ENCODE results near the gene TRIM72. TPM values are rescaled to one million over a fixed set of nuclear protein-coding genes. Genes with fewer than 3 reads are reported as not detected.

The TRIM72 gene
- polyA plus RNA-seq, 1 donor (not counting 4 experiments of a cell fraction or from before 2014, with no cell fraction given): not detected

- no peak for FAIRE-seq
- H3K4me3 ChIP-seq (ENCODE audit: control insufficient read depth in 2 of 3, extremely low read depth in 1 of 3, insufficient read depth in 2 of 3, low read depth in 1 of 3, low read length in 3 of 3): no peak overlapping the region
- peaks cover under 1% of the 10 kb centered on the region for H3K27me3 ChIP-seq (ENCODE audit: control insufficient read depth, extremely low read depth, insufficient read depth, low read length)
These were observed 9.1 kb downstream of the TRIM72 start for GRCh38 chr16:31223044-31223443.

GRCh38 chr16:31224092-31224955 is 10.4 kb downstream of the TRIM72 start:
- Histone ChIP-seq H3K36me3 (ENCODE audit: control insufficient read depth in 2 of 2, extremely low read depth in 1 of 2, insufficient read depth in 2 of 2, low read length in 2 of 2) (no peaks in the 10 kb centered on the region), H3K27me3 (ENCODE audit: control insufficient read depth, extremely low read depth, insufficient read depth, low read length) (no peaks in the 10 kb centered on the region), H3K9ac (ENCODE audit: control insufficient read depth, extremely low read depth, insufficient read depth, low read length) (no peak overlapping the region), H3K27ac (ENCODE audit: control insufficient read depth, insufficient read depth, low read length) (no peak overlapping the region), H4K20me1 (ENCODE audit: control insufficient read depth, extremely low read depth, insufficient read depth, low read length) (no peaks in the 10 kb centered on the region), H3K4me2 (ENCODE audit: control insufficient read depth, extremely low read depth, insufficient read depth, low read depth, low read length) (no peak overlapping the region), H3K4me1 (ENCODE audit: control insufficient read depth, extremely low read depth, insufficient read depth, low read length) (no peaks in the 10 kb centered on the region), H2AFZ (ENCODE audit: control insufficient read depth, low read length) (no peak overlapping the region), H3K79me2 (ENCODE audit: control insufficient read depth, insufficient read depth, low read length) (no peaks in the 10 kb centered on the region), H3K9me3 (ENCODE audit: control insufficient read depth, low read depth, low read length) (no peaks in the 10 kb centered on the region), H3K9me1 (ENCODE audit: control insufficient read depth, extremely low read depth, insufficient read depth, low read length) (no peaks in the 10 kb centered on the region), H3K4me3 (ENCODE audit: control insufficient read depth in 2 of 3, extremely low read depth in 1 of 3, insufficient read depth in 2 of 3, low read depth in 1 of 3, low read length in 3 of 3) (no peak overlapping the region)
- TF ChIP-seq EZH2 (IDR thresholded peaks at IDR 0.05; ENCODE audit: low read length) (no peak), CTCF (optimal IDR thresholded peaks at IDR 0.05 in 1 of 3, IDR thresholded peaks at IDR 0.05 in 1 of 3, conservative IDR thresholded peaks at IDR 0.05 in 1 of 3; ENCODE audit: extremely low read depth in 1 of 3, insufficient read depth in 2 of 3, low read length in 3 of 3) (no peak)
- FAIRE-seq (no peak), DNase-seq (ENCODE audit: low read depth, low spot score) (no peak)
- dilution Hi-C loops (cut with MboI; ENCODE audit: extremely low pct_ligation_motif_present, low sequenced_read_pairs): no loop called here

More at GRCh38 chr16:31223044-31223443, 9.1 kb downstream of the TRIM72 start:
- Histone ChIP-seq H3K9me3 (ENCODE audit: control insufficient read depth, low read depth, low read length) (no peaks in the 10 kb centered on the region), H3K79me2 (ENCODE audit: control insufficient read depth, insufficient read depth, low read length) (no peaks in the 10 kb centered on the region), H3K4me1 (ENCODE audit: control insufficient read depth, extremely low read depth, insufficient read depth, low read length) (no peaks in the 10 kb centered on the region), H2AFZ (ENCODE audit: control insufficient read depth, low read length) (no peak overlapping the region), H4K20me1 (ENCODE audit: control insufficient read depth, extremely low read depth, insufficient read depth, low read length) (no peaks in the 10 kb centered on the region), H3K27ac (ENCODE audit: control insufficient read depth, insufficient read depth, low read length) (no peak overlapping the region), H3K4me2 (ENCODE audit: control insufficient read depth, extremely low read depth, insufficient read depth, low read depth, low read length) (no peak overlapping the region), H3K36me3 (ENCODE audit: control insufficient read depth in 2 of 2, extremely low read depth in 1 of 2, insufficient read depth in 2 of 2, low read length in 2 of 2) (no peaks in the 10 kb centered on the region), H3K9me1 (ENCODE audit: control insufficient read depth, extremely low read depth, insufficient read depth, low read length) (no peaks in the 10 kb centered on the region), H3K9ac (ENCODE audit: control insufficient read depth, extremely low read depth, insufficient read depth, low read length) (no peak overlapping the region)
- no peak for DNase-seq (ENCODE audit: low read depth, low spot score)
- dilution Hi-C loops (cut with MboI; ENCODE audit: extremely low pct_ligation_motif_present, low sequenced_read_pairs): no loop called here
- TF ChIP-seq EZH2 (IDR thresholded peaks at IDR 0.05; ENCODE audit: low read length) (no peak), CTCF (optimal IDR thresholded peaks at IDR 0.05 in 1 of 3, IDR thresholded peaks at IDR 0.05 in 1 of 3, conservative IDR thresholded peaks at IDR 0.05 in 1 of 3; ENCODE audit: extremely low read depth in 1 of 3, insufficient read depth in 2 of 3, low read length in 3 of 3) (no peak)
